Gastrocnemius medialis (tissue), 4 donors: ENCODE data around the gene KRT73. TPM values are rescaled to one million over a fixed set of nuclear protein-coding genes. Genes with fewer than 3 reads are reported as not detected.

ENCODE experiments used
- ATAC-seq, 2 donors: fragments of 150-250 bp; one replicate each; pipeline ENCODE4 v1.9.1; 2016
- DNase-seq, 2 donors: peaks; one replicate each; pipeline ENCODE4 v3.0.0-alpha.2; 2019
- H3K27ac ChIP-seq, 4 donors: fragments of 200-600 bp; sonication (generic); 1 replicate in 1 of 4; 2 replicates in 3 of 4; pipeline ENCODE4 v1.5.1; 2016 to 2018; ENCODE audit warnings: mild to moderate bottlenecking in 2 of 4, moderate library complexity in 1 of 4
- H3K27me3 ChIP-seq, 3 donors: fragments of 200-600 bp; sonication (generic) in 2 of 3; 1 replicate in 1 of 3; 2 replicates in 2 of 3; pipeline versions ENCODE4 v1.5.1 to v1.6.0; 2016 to 2019; ENCODE audit warnings: mild to moderate bottlenecking in 1 of 3, moderate library complexity in 1 of 3
- H3K36me3 ChIP-seq, 2 donors: fragments of 200-600 bp; sonication (generic) in 1 of 2; one replicate each; pipeline ENCODE4 v1.5.1; 2017 to 2018
- H3K4me1 ChIP-seq, 2 donors: fragments of 200-600 bp; sonication (generic) in 1 of 2; one replicate each; pipeline ENCODE4 v1.5.1; 2016 to 2017; ENCODE audit warnings: mild to moderate bottlenecking in 2 of 2
- H3K4me3 ChIP-seq, 4 donors: fragments of 200-600 bp; sonication (generic) in 3 of 4; 1 replicate in 1 of 4; 2 replicates in 3 of 4; pipeline ENCODE4 v1.5.1; 2016 to 2019; ENCODE audit warnings: mild to moderate bottlenecking in 2 of 4
- H3K9me3 ChIP-seq, 3 donors: fragments of 200-600 bp; sonication (generic) in 2 of 3; 1 replicate in 1 of 3; 2 replicates in 2 of 3; pipeline ENCODE4 v1.5.1; 2016 to 2019
- CTCF ChIP-seq, 5 experiments: fragments of 450-650 bp in 3 of 5; fragments of 200-600 bp in 2 of 5; sonication (generic) in 2 of 5; IDR thresholded peaks in 4 of 5; conservative IDR thresholded peaks in 1 of 5; 1 replicate in 4 of 5; 2 replicates in 1 of 5; pipeline ENCODE4 v1.5.1; 2016 to 2019; ENCODE audit warnings: antibody characterized with exemption in 5 of 5, mild to moderate bottlenecking in 3 of 5, moderate library complexity in 3 of 5
- POLR2A ChIP-seq, 2 donors: fragments of 450-650 bp; IDR thresholded peaks; one replicate each; pipeline ENCODE4 v1.6.1; 2017; ENCODE audit warnings: antibody characterized with exemption in 2 of 2, mild to moderate bottlenecking in 2 of 2, moderate library complexity in 2 of 2
- in situ Hi-C, 4 donors: fragments of 200-750 bp; cut with MboI; loops; one replicate each; pipeline versions ENCODE4 v1.15.0 to v1.8.0; 2017; ENCODE audit warnings: low sequenced_read_pairs in 4 of 4
- intact Hi-C: fragments of 100-400 bp; cut with DNase I; formaldehyde crosslinking; loops from one replicate; pipeline ENCODE4 v1.15.1; 2023; ENCODE audit warnings: low total_unique reads
- total RNA-seq, 4 donors: library from RNA; depleted of rRNA; stranded (reverse); fragments of >200 nt; gene quantifications; one replicate each; pipeline versions ENCODE4 v1.1.0 to v1.2.3, GENCODE V29; 2016

KRT73 gene
- total RNA-seq, 4 donors from 2014 or later = not detected

GRCh38 chr12:52559979-52560378 is 58.4 kb downstream of the KRT73 start:
- no peaks in the 10 kb centered on the region for H3K9me3 ChIP-seq
- intact Hi-C loops (no loop called here), in situ Hi-C loops (no loop called here)
- TF ChIP-seq CTCF (IDR thresholded peaks at IDR 0.05 in 4 of 5, conservative IDR thresholded peaks at IDR 0.05 in 1 of 5) (no peak), POLR2A (IDR thresholded peaks at IDR 0.05) (no peak)
- ATAC-seq (no peak), DNase-seq (no peak)
- H3K27me3 ChIP-seq = peaks cover 0 to 3% (median 0%) of the 10 kb centered on the region in 3 donors
- no peaks in the 10 kb centered on the region for H3K4me1 ChIP-seq
- H3K27ac ChIP-seq = no peak overlapping the region
- no peaks in the 10 kb centered on the region for H3K36me3 ChIP-seq
- no peak overlapping the region for H3K4me3 ChIP-seq

- in situ Hi-C loops = no loop called here
- Histone ChIP-seq H3K27ac (no peak overlapping the region), H3K4me3 (no peak overlapping the region), H3K9me3 (no peaks in the 10 kb centered on the region), H3K27me3 (peaks cover 0 to 3% (median 0%) of the 10 kb centered on the region in 3 donors), H3K4me1 (no peaks in the 10 kb centered on the region), H3K36me3 (no peaks in the 10 kb centered on the region)
- ATAC-seq (no peak), DNase-seq (no peak)
- intact Hi-C loops = no loop called here
- TF ChIP-seq POLR2A (IDR thresholded peaks at IDR 0.05) = no peak
- no peak for TF ChIP-seq CTCF (IDR thresholded peaks at IDR 0.05 in 4 of 5, conservative IDR thresholded peaks at IDR 0.05 in 1 of 5)
These were observed 59.4 kb downstream of the KRT73 start for GRCh38 chr12:52558781-52559445.

Other genes starting within 250 kb of the KRT73 start
- not detected for gene KRT84, start 232.9 kb downstream of the KRT73 start, total RNA-seq
- gene KRT82, start 212.2 kb downstream of the KRT73 start, total RNA-seq = not detected
- gene KRT75, start 184.2 kb downstream of the KRT73 start, total RNA-seq = not detected
- not detected for gene KRT6B, start 166.4 kb downstream of the KRT73 start, total RNA-seq
- not detected for gene KRT6C, start 144.8 kb downstream of the KRT73 start, total RNA-seq
- gene KRT6A, start 125.3 kb downstream of the KRT73 start, total RNA-seq = not detected
- gene KRT5, start 98.2 kb downstream of the KRT73 start, total RNA-seq = not detected
- not detected for gene KRT71, start 65.4 kb downstream of the KRT73 start, total RNA-seq
- not detected for gene KRT74, start 44.7 kb downstream of the KRT73 start, total RNA-seq
- gene KRT72, start 17.1 kb downstream of the KRT73 start, total RNA-seq = not detected
- not detected for gene KRT2, start 33.7 kb upstream of the KRT73 start, total RNA-seq
- gene KRT1, start 61.8 kb upstream of the KRT73 start, total RNA-seq = not detected
- not detected for gene KRT77, start 85.0 kb upstream of the KRT73 start, total RNA-seq
- gene KRT76, start 158.8 kb upstream of the KRT73 start, total RNA-seq = not detected
- not detected for gene KRT3, start 177.6 kb upstream of the KRT73 start, total RNA-seq
- gene KRT4, start 195.6 kb upstream of the KRT73 start, total RNA-seq = not detected
- not detected for gene KRT79, start 215.8 kb upstream of the KRT73 start, total RNA-seq
- not detected for gene KRT78, start 230.4 kb upstream of the KRT73 start, total RNA-seq